Loucy (cell line): Measurements from ENCODE around the gene SLX4IP.

Source experiments
- H2AFZ ChIP-seq: fragments of 200-600 bp; sonication (generic); 2 replicates; pipeline ENCODE4 v1.6.0; 2016; ENCODE audit warnings: antibody characterized with exemption, mild to moderate bottlenecking, low read length, moderate library complexity
- H3F3A ChIP-seq: fragments of 200-600 bp; 2 replicates; pipeline ENCODE4 v1.6.0; 2016; ENCODE audit warnings: antibody characterized with exemption, low read depth, mild to moderate bottlenecking
- H3K27me3 ChIP-seq: fragments of 200-600 bp; sonication (generic); 2 replicates; pipeline ENCODE4 v1.6.1; 2014; ENCODE audit warnings: low read length, mild to moderate bottlenecking; ENCODE audit not compliant: insufficient read depth, poor library complexity, severe bottlenecking
- H3K36me3 ChIP-seq: fragments of 200-600 bp; sonication (generic); 2 replicates; pipeline ENCODE4 v1.6.1; 2016; ENCODE audit warnings: low read length; ENCODE audit not compliant: insufficient read depth
- H3K4me1 ChIP-seq: fragments of 200-600 bp; sonication (generic); 2 replicates; pipeline ENCODE4 v1.5.1; 2014; ENCODE audit warnings: low read length, mild to moderate bottlenecking; ENCODE audit not compliant: insufficient read depth, poor library complexity, severe bottlenecking
- H3K4me2 ChIP-seq: fragments of 200-600 bp; sonication (generic); 2 replicates; pipeline ENCODE4 v1.6.0; 2014; ENCODE audit warnings: antibody characterized with exemption, low read length, low read depth, mild to moderate bottlenecking; ENCODE audit not compliant: poor library complexity, severe bottlenecking
- H3K4me3 ChIP-seq: fragments of 200-600 bp; sonication (generic); 2 replicates; pipeline ENCODE4 v1.5.1; 2014; ENCODE audit warnings: low read length, mild to moderate bottlenecking, mixed read lengths; ENCODE audit not compliant: poor library complexity, severe bottlenecking
- H3K79me2 ChIP-seq: fragments of 200-600 bp; sonication (generic); 2 replicates; pipeline ENCODE4 v1.6.1; 2014; ENCODE audit warnings: low read length; ENCODE audit not compliant: insufficient read depth
- H3K9ac ChIP-seq: fragments of 200-600 bp; sonication (generic); 2 replicates; pipeline ENCODE4 v1.6.0; 2014; ENCODE audit warnings: mild to moderate bottlenecking, low read depth, low read length, moderate library complexity; ENCODE audit not compliant: poor library complexity, severe bottlenecking
- H3K9me2 ChIP-seq: fragments of 200-600 bp; sonication (generic); replicated peaks from 2 replicates; pipeline ENCODE4 v1.6.1; 2016; ENCODE audit warnings: low read depth, low read length, mixed read lengths
- H3K9me3 ChIP-seq: fragments of 200-600 bp; sonication (generic); 2 replicates; pipeline ENCODE4 v1.6.1; 2014; ENCODE audit warnings: mild to moderate bottlenecking, antibody characterized with exemption, low read length, low read depth; ENCODE audit not compliant: insufficient read depth
- H4K20me1 ChIP-seq: fragments of 200-600 bp; sonication (generic); 2 replicates; pipeline ENCODE4 v1.6.0; 2014; ENCODE audit warnings: antibody characterized with exemption, low read length, mild to moderate bottlenecking; ENCODE audit not compliant: insufficient read depth, poor library complexity, severe bottlenecking
- CTCF ChIP-seq: fragments of 200-600 bp; sonication (generic); conservative IDR thresholded peaks from 2 replicates; pipeline ENCODE4 v1.5.1; 2014; ENCODE audit warnings: mild to moderate bottlenecking, antibody characterized with exemption, low read length
- EZH2phosphoT487 ChIP-seq: fragments of 200-600 bp; IDR thresholded peaks from 2 replicates; pipeline ENCODE4 v1.6.1; 2018; ENCODE audit warnings: antibody characterized with exemption, mild to moderate bottlenecking, moderate library complexity, borderline replicate concordance

SLX4IP gene

DNA sequence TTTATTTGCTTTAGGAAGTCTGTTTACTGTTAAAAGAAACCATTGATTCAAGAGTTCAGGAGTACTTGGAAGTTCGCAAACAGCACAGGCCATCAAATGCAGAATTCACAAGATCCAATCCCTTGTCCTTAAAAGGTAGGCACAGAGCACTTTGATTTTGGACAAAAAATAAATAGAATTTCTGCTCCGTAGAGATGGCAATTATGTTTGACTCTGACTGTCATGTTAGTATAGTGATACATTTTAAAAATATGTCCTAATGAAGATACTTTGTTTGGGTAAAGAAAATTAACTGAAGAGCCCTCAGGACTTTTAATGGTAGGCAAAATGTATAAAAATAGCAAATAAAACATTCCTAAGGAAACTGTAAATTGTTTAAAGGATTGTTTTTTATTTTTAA lies 125.6 kb downstream of the SLX4IP start:
- peaks cover 3% of the 10 kb centered on the region; the same call in 1 of the 2 replicates for H3K36me3 ChIP-seq
- TF ChIP-seq EZH2phosphoT487 (no peak), CTCF (no peak)
- H2AFZ ChIP-seq: no peak overlapping the region
- H3K9ac ChIP-seq: no peak overlapping the region
- H3K9me3 ChIP-seq: no peaks in the 10 kb centered on the region
- H3F3A ChIP-seq: no peaks in the 10 kb centered on the region
- no peaks in the 10 kb centered on the region for H4K20me1 ChIP-seq
- peaks cover 15% of the 10 kb centered on the region for H3K4me1 ChIP-seq
- no peaks in the 10 kb centered on the region for H3K79me2 ChIP-seq
- H3K4me3 ChIP-seq: no peak overlapping the region
- no peaks in the 10 kb centered on the region for H3K27me3 ChIP-seq
- H3K4me2 ChIP-seq: no peak overlapping the region
- H3K9me2 ChIP-seq: no peaks in the 10 kb centered on the region

DNA sequence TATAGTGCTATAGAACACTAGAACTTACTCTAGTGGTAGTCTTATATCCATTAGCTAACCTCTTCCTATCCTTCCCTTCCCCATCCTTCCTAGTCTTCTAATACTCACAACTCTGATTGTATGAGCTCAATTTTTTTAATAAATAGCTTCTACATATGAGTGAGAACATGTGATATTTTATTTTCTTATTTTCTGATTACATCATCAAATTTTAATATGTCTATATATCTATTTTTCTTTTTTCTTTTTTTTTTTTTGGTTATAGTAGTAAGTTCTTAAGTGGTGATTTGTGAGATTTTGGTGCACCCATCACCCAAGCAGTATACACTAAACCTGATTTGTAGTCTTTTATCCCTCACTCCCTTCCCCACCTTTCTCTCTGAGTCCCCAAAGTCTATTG lies 126.2 kb downstream of the SLX4IP start:
- Histone ChIP-seq H3K4me2 (no peak overlapping the region), H3K9me2 (no peaks in the 10 kb centered on the region), H3K27me3 (no peaks in the 10 kb centered on the region), H2AFZ (no peak overlapping the region), H3K79me2 (no peaks in the 10 kb centered on the region), H4K20me1 (no peaks in the 10 kb centered on the region), H3F3A (no peaks in the 10 kb centered on the region), H3K9ac (no peak overlapping the region), H3K36me3 (peaks cover 3% of the 10 kb centered on the region; the same call in 1 of the 2 replicates), H3K4me3 (no peak overlapping the region), H3K9me3 (no peaks in the 10 kb centered on the region), H3K4me1 (peaks cover 21% of the 10 kb centered on the region)
- TF ChIP-seq EZH2phosphoT487 (no peak), CTCF (no peak)

GRCh38 chr20:10562899-10563298 lies 127.8 kb downstream of the SLX4IP start:
- Histone ChIP-seq H3K36me3 (peaks cover 3% of the 10 kb centered on the region; the same call in 1 of the 2 replicates), H3K4me1 (peaks cover 29% of the 10 kb centered on the region), H3K4me3 (no peak overlapping the region), H2AFZ (no peak overlapping the region), H3K4me2 (no peak overlapping the region), H3K9ac (no peak overlapping the region), H3K79me2 (no peaks in the 10 kb centered on the region), H3K9me3 (no peaks in the 10 kb centered on the region), H4K20me1 (no peaks in the 10 kb centered on the region), H3F3A (no peaks in the 10 kb centered on the region), H3K27me3 (no peaks in the 10 kb centered on the region), H3K9me2 (no peaks in the 10 kb centered on the region)
- TF ChIP-seq EZH2phosphoT487 (no peak), CTCF (no peak)
